GM12878 (cell line): ENCODE data around the gene RAB25. TPM values are rescaled to one million over a fixed set of nuclear protein-coding genes. Genes with fewer than 3 reads are reported as not detected.

ENCODE experiments used
- ATF2 ChIP-seq: IDR thresholded peaks from 2 replicates; pipeline ENCODE4 v1.6.1; 2012; ENCODE audit warnings: low read length, inconsistent platforms
- HCFC1 ChIP-seq: fragments of 150-350 bp; IDR thresholded peaks from 2 replicates; pipeline ENCODE4 v1.6.1; 2014; ENCODE audit warnings: low read length
- HDAC2 ChIP-seq: fragments of 200-600 bp; sonication (generic); IDR thresholded peaks from 2 replicates; pipeline ENCODE4 v1.6.1; 2017
- IKZF2 ChIP-seq, 2 experiments: fragments of 450-650 bp; IDR thresholded peaks; 2 replicates each; pipeline ENCODE4 v1.6.1; 2017; ENCODE audit warnings: mild to moderate bottlenecking in 2 of 2, moderate library complexity in 2 of 2
- IRF5 ChIP-seq: fragments of 450-650 bp; IDR thresholded peaks from 2 replicates; pipeline ENCODE4 v1.6.1; 2017; ENCODE audit warnings: borderline replicate concordance
- KDM1A ChIP-seq: fragments of 200-600 bp; sonication (generic); IDR thresholded peaks from 2 replicates; pipeline ENCODE4 v1.6.1; 2016; ENCODE audit warnings: borderline replicate concordance
- MEF2A ChIP-seq: IDR thresholded peaks from 2 replicates; pipeline ENCODE4 v1.6.1; 2011; ENCODE audit warnings: low read depth, mild to moderate bottlenecking, low read length, moderate library complexity; ENCODE audit not compliant: insufficient read depth
- MTA3 ChIP-seq: IDR thresholded peaks from 2 replicates; pipeline ENCODE4 v1.6.1; 2012; ENCODE audit warnings: low read length, inconsistent platforms, borderline replicate concordance
- NFXL1 ChIP-seq: fragments of 450-650 bp; IDR thresholded peaks from 2 replicates; pipeline ENCODE4 v1.6.1; 2017; ENCODE audit warnings: antibody characterized with exemption, mild to moderate bottlenecking, borderline replicate concordance
- NKRF ChIP-seq: fragments of 450-650 bp; conservative IDR thresholded peaks from 2 replicates; pipeline ENCODE4 v1.6.1; 2017; ENCODE audit warnings: mild to moderate bottlenecking, moderate library complexity
- PBX3 ChIP-seq: IDR thresholded peaks from 2 replicates; pipeline ENCODE4 v1.6.1; 2011; ENCODE audit warnings: mild to moderate bottlenecking, low read depth, low read length, moderate library complexity; ENCODE audit not compliant: insufficient replicate concordance
- REST ChIP-seq: IDR thresholded peaks from 2 replicates; pipeline ENCODE4 v1.6.1; 2012; ENCODE audit warnings: mild to moderate bottlenecking, low read depth, low read length
- RFX5 ChIP-seq: IDR thresholded peaks from 2 replicates; pipeline ENCODE4 v1.6.1; 2011; ENCODE audit warnings: low read depth, low read length, improper control_type of control experiment
- SMAD1 ChIP-seq: fragments of 450-650 bp; IDR thresholded peaks from 2 replicates; pipeline ENCODE4 v1.6.1; 2018; ENCODE audit warnings: mild to moderate bottlenecking, low read depth; ENCODE audit not compliant: partially characterized antibody
- ZNF592 ChIP-seq: fragments of 450-650 bp; IDR thresholded peaks from 2 replicates; pipeline ENCODE4 v1.6.1; 2017; ENCODE audit warnings: mild to moderate bottlenecking, moderate library complexity
- polyA plus RNA-seq, 11 experiments: library from polyadenylated mRNA; depleted of rRNA in 4 of 11; unstranded in 6 of 11; stranded (reverse) in 5 of 11; fragments of >200 nt; fragmentation: Nextera tagmentation in 4 of 11; fragmentation: Illumina TruSeq in 1 of 11; extraction: Ambion mirVana in 4 of 11; extraction: Trizol in 1 of 11; gene quantifications; 1 replicate in 1 of 11; 2 replicates in 10 of 11; pipeline versions ENCODE4 v1.2.1 to v1.2.3, GENCODE V29; 2011 to 2016; ENCODE audit warnings: inconsistent platforms in 2 of 11, missing spikeins in 2 of 11, low read depth in 1 of 11
- total RNA-seq, 4 experiments: library from RNA; depleted of rRNA in 3 of 4; stranded (reverse); fragments of >200 nt in 3 of 4; fragmentation: Illumina TruSeq in 1 of 4; extraction: Trizol in 1 of 4; gene quantifications; 2 replicates each; pipeline versions ENCODE4 v1.2.1 to v1.2.3, GENCODE V29; 2013 to 2021

RAB25 gene
- total and polyA plus RNA-seq, 10 of the 15 experiments (the other 5 are each of a cell fraction or from before 2014, with no cell fraction given): 0.16 to 0.36 (median 0.22) TPM; not detected in 7

GRCh38 chr1:156012051-156012817 is 48.7 kb upstream of the RAB25 start (continued):
- TF ChIP-seq NKRF: no peak
- peak; percentile 71 for TF ChIP-seq ATF2
- TF ChIP-seq KDM1A: no peak
- TF ChIP-seq NFXL1: no peak
- TF ChIP-seq IRF5: no peak
- TF ChIP-seq MEF2A: 0 out of 2 replicates have a peak, but pooled peaks have one; percentile 17
- TF ChIP-seq HCFC1: no peak
- no peak for TF ChIP-seq RFX5
- peak; percentile 73 to 82; a peak in 3 of 4 replicates for TF ChIP-seq IKZF2 (IDR thresholded peaks at IDR 0.05)
- no peak for TF ChIP-seq ZNF592
- no peak for TF ChIP-seq HDAC2
- no peak for TF ChIP-seq REST
- 0 out of 2 replicates have a peak, but pooled peaks have one; percentile 63 for TF ChIP-seq MTA3
- no peak for TF ChIP-seq SMAD1
- TF ChIP-seq PBX3: no peak
